Measurements from ENCODE around the gene NLGN4Y. TPM values are rescaled to one million over a fixed set of nuclear protein-coding genes. Genes with fewer than 3 reads are reported as not detected.

NLGN4Y gene
- total RNA-seq, 1 experiment from 2014 or later = not detected

- no peak for DNase-seq (ENCODE audit: low read depth)
Observed at GRCh38 chrY:14644157-14644952, 120.0 kb downstream of the NLGN4Y start.

- DNase-seq (ENCODE audit: low read depth) = no peak
Observed at GRCh38 chrY:14679181-14679580, 154.9 kb downstream of the NLGN4Y start.

- DNase-seq (ENCODE audit: low read depth) = no peak
Observed at GRCh38 chrY:14694543-14694942, 170.2 kb downstream of the NLGN4Y start.

GRCh38 chrY:14708158-14708557 lies 183.8 kb downstream of the NLGN4Y start:
- DNase-seq (ENCODE audit: low read depth) = no peak

GRCh38 chrY:14741596-14741995 lies 217.3 kb downstream of the NLGN4Y start:
- DNase-seq (ENCODE audit: low read depth) = no peak

- no peak for DNase-seq (ENCODE audit: low read depth)
Observed at GRCh38 chrY:14748329-14748728, 224.0 kb downstream of the NLGN4Y start.

- DNase-seq (ENCODE audit: low read depth) = no peak
Observed at GRCh38 chrY:14755571-14755970, 231.2 kb downstream of the NLGN4Y start.

GRCh38 chrY:14762903-14763302 lies 238.6 kb downstream of the NLGN4Y start:
- DNase-seq (ENCODE audit: low read depth) = no peak

GRCh38 chrY:14763600-14763999 lies 239.3 kb downstream of the NLGN4Y start:
- no peak for DNase-seq (ENCODE audit: low read depth)

- no peak for DNase-seq (ENCODE audit: low read depth)
Observed at GRCh38 chrY:14778208-14778607, 253.9 kb downstream of the NLGN4Y start.

- no peak for DNase-seq (ENCODE audit: low read depth)
Observed at GRCh38 chrY:14793104-14793503, 268.8 kb downstream of the NLGN4Y start.

- DNase-seq (ENCODE audit: low read depth) = no peak
Observed at GRCh38 chrY:14793674-14794073, 269.3 kb downstream of the NLGN4Y start.

- DNase-seq (ENCODE audit: low read depth) = no peak
Observed at GRCh38 chrY:14798010-14798409, 273.7 kb downstream of the NLGN4Y start.

- DNase-seq (ENCODE audit: low read depth) = no peak
Observed at GRCh38 chrY:14801096-14801495, 276.8 kb downstream of the NLGN4Y start.

GRCh38 chrY:14802125-14802524 lies 277.8 kb downstream of the NLGN4Y start:
- DNase-seq (ENCODE audit: low read depth) = no peak

GRCh38 chrY:14804041-14804440 lies 279.7 kb downstream of the NLGN4Y start:
- no peak for DNase-seq (ENCODE audit: low read depth)

- no peak for DNase-seq (ENCODE audit: low read depth)
Observed at GRCh38 chrY:14818452-14818851, 294.1 kb downstream of the NLGN4Y start.

- no peak for DNase-seq (ENCODE audit: low read depth)
Observed at GRCh38 chrY:14822201-14822600, 297.9 kb downstream of the NLGN4Y start.

- DNase-seq (ENCODE audit: low read depth) = no peak
Observed at GRCh38 chrY:14822906-14823305, 298.6 kb downstream of the NLGN4Y start.

- DNase-seq (ENCODE audit: low read depth) = no peak
Observed at GRCh38 chrY:14824583-14824982, 300.3 kb downstream of the NLGN4Y start.

- DNase-seq (ENCODE audit: low read depth) = no peak
Observed at GRCh38 chrY:14825728-14826127, 301.4 kb downstream of the NLGN4Y start.

- no peak for DNase-seq (ENCODE audit: low read depth)
Observed at GRCh38 chrY:14828531-14828930, 304.2 kb downstream of the NLGN4Y start.

GRCh38 chrY:14829366-14829885 lies 305.1 kb downstream of the NLGN4Y start:
- DNase-seq (ENCODE audit: low read depth) = no peak

Data from RPMI7951 (cell line).